ENCODE data around the gene KCNQ1OT1.

The KCNQ1OT1 gene

GRCh38 chr11:2693271-2694261 lies 6.2 kb downstream of the KCNQ1OT1 start (continued):
- no peak for TF ChIP-seq TSHZ2 (CRISPR knock-in tag; IDR thresholded peaks at IDR 0.05)
- TF ChIP-seq ZNF70 (CRISPR knock-in tag; IDR thresholded peaks at IDR 0.05), result no peak
- no peak for TF ChIP-seq POU6F1 (CRISPR knock-in tag; IDR thresholded peaks at IDR 0.05; ENCODE audit: borderline replicate concordance, low read depth)

- ATAC-seq, result no peak
- TF ChIP-seq BACH2 (CRISPR knock-in tag; IDR thresholded peaks at IDR 0.05; ENCODE audit: borderline replicate concordance) (no peak), SNAI2 (CRISPR knock-in tag; IDR thresholded peaks at IDR 0.05) (no peak), ZNF70 (CRISPR knock-in tag; IDR thresholded peaks at IDR 0.05) (no peak), CSRNP3 (CRISPR knock-in tag; IDR thresholded peaks at IDR 0.05) (no peak), GLIS3 (CRISPR knock-in tag; IDR thresholded peaks at IDR 0.05) (no peak), ZNF8 (CRISPR knock-in tag; IDR thresholded peaks at IDR 0.05) (no peak), ZFP30 (CRISPR knock-in tag; IDR thresholded peaks at IDR 0.05) (no peak), PPARA (CRISPR knock-in tag; IDR thresholded peaks at IDR 0.05; ENCODE audit: borderline replicate concordance) (no peak), ZNF565 (CRISPR knock-in tag; conservative IDR thresholded peaks at IDR 0.05; ENCODE audit: low read depth) (no peak), ZC3H10 (CRISPR knock-in tag; IDR thresholded peaks at IDR 0.05) (no peak), PATZ1 (CRISPR knock-in tag; IDR thresholded peaks at IDR 0.05; ENCODE audit: borderline replicate concordance) (no peak), CREB5 (CRISPR knock-in tag; IDR thresholded peaks at IDR 0.05; ENCODE audit: low read depth) (no peak)
These were observed 7.6 kb downstream of the KCNQ1OT1 start for GRCh38 chr11:2691991-2692875.

GRCh38 chr11:2691355-2691761 lies 8.4 kb downstream of the KCNQ1OT1 start:
- no peak for ATAC-seq
- TF ChIP-seq ZNF565 (CRISPR knock-in tag; conservative IDR thresholded peaks at IDR 0.05; ENCODE audit: low read depth), result no peak
- TF ChIP-seq ZC3H10 (CRISPR knock-in tag; IDR thresholded peaks at IDR 0.05), result no peak
- TF ChIP-seq ZNF70 (CRISPR knock-in tag; IDR thresholded peaks at IDR 0.05), result no peak
- no peak for TF ChIP-seq ARNTL (CRISPR knock-in tag; IDR thresholded peaks at IDR 0.05; ENCODE audit: borderline replicate concordance, low read depth)
- no peak for TF ChIP-seq CSRNP3 (CRISPR knock-in tag; IDR thresholded peaks at IDR 0.05)
- no peak for TF ChIP-seq GLIS3 (CRISPR knock-in tag; IDR thresholded peaks at IDR 0.05)
- no peak for TF ChIP-seq BACH2 (CRISPR knock-in tag; IDR thresholded peaks at IDR 0.05; ENCODE audit: borderline replicate concordance)
- TF ChIP-seq PATZ1 (CRISPR knock-in tag; IDR thresholded peaks at IDR 0.05; ENCODE audit: borderline replicate concordance), result no peak
- TF ChIP-seq POU6F1 (CRISPR knock-in tag; IDR thresholded peaks at IDR 0.05; ENCODE audit: borderline replicate concordance, low read depth), result no peak
- TF ChIP-seq ZNF8 (CRISPR knock-in tag; IDR thresholded peaks at IDR 0.05), result no peak
- no peak for TF ChIP-seq PPARA (CRISPR knock-in tag; IDR thresholded peaks at IDR 0.05; ENCODE audit: borderline replicate concordance)
- no peak for TF ChIP-seq CREB5 (CRISPR knock-in tag; IDR thresholded peaks at IDR 0.05; ENCODE audit: low read depth)
